ENCODE results near the gene TPRG1L. TPM values are rescaled to one million over a fixed set of nuclear protein-coding genes. Genes with fewer than 3 reads are reported as not detected.

Gene TPRG1L
- total and polyA plus RNA-seq, 4 donors, result 24.1 to 46.6 (median 32.9) TPM

DNA sequence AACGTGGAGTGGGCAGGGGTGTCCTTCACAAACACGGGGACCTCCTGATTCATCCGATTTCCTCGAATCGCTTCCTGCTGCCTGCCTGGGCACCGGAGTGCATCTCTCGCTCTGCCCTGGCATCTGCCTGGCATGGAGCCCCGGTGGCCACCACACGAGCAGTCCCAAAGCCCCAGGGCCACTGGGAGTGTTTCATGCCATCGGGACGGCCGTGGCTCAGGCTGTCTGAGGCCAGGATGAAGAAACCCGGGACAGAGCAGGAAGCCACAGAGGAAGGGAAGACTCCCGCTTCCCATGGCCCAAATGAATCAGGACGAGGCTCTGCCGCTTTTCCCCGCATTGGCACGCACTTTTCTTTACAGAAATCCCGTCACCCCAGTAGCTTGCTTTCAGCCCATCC, 45.9 kb upstream of the TPRG1L start:
- WGBS, 2 donors, result 90% methylated on average over 19 of the region's 19 CpGs
- no peak overlapping the region for H3K27ac ChIP-seq (ENCODE audit: low read depth in 1 of 2, low read length in 1 of 2)
- DNase-seq, result no peak
- H3K36me3 ChIP-seq (ENCODE audit: control insufficient read depth in 4 of 4, insufficient read depth in 4 of 4, low read length in 4 of 4), result peaks cover 0 to 4% (median 0%) of the 10 kb centered on the region in 4 donors
- no peak for ATAC-seq (ENCODE audit: insufficient read depth, low FRiP score)
- no peaks in the 10 kb centered on the region for H3K27me3 ChIP-seq (ENCODE audit: control insufficient read depth in 3 of 3, insufficient read depth in 3 of 3, low read length in 2 of 3)
- no peaks in the 10 kb centered on the region for H3K9me3 ChIP-seq (ENCODE audit: control insufficient read depth in 4 of 4, insufficient read depth in 3 of 4, low read length in 3 of 4)
- H3K9ac ChIP-seq (ENCODE audit: insufficient read depth in 1 of 2, low read length in 2 of 2), result no peak overlapping the region
- H3K4me3 ChIP-seq, result no peak overlapping the region
- H3K4me1 ChIP-seq (ENCODE audit: control insufficient read depth in 5 of 5, insufficient read depth in 5 of 5, low read length in 5 of 5), result peaks cover 0 to 53% (median 6%) of the 10 kb centered on the region in 5 donors
- TF ChIP-seq, protein P1, sequence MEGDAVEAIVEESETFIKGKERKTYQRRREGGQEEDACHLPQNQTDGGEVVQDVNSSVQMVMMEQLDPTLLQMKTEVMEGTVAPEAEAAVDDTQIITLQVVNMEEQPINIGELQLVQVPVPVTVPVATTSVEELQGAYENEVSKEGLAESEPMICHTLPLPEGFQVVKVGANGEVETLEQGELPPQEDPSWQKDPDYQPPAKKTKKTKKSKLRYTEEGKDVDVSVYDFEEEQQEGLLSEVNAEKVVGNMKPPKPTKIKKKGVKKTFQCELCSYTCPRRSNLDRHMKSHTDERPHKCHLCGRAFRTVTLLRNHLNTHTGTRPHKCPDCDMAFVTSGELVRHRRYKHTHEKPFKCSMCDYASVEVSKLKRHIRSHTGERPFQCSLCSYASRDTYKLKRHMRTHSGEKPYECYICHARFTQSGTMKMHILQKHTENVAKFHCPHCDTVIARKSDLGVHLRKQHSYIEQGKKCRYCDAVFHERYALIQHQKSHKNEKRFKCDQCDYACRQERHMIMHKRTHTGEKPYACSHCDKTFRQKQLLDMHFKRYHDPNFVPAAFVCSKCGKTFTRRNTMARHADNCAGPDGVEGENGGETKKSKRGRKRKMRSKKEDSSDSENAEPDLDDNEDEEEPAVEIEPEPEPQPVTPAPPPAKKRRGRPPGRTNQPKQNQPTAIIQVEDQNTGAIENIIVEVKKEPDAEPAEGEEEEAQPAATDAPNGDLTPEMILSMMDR (IDR thresholded peaks at IDR 0.05; ENCODE audit: control extremely low read depth, extremely low read depth), result no peak

DNA sequence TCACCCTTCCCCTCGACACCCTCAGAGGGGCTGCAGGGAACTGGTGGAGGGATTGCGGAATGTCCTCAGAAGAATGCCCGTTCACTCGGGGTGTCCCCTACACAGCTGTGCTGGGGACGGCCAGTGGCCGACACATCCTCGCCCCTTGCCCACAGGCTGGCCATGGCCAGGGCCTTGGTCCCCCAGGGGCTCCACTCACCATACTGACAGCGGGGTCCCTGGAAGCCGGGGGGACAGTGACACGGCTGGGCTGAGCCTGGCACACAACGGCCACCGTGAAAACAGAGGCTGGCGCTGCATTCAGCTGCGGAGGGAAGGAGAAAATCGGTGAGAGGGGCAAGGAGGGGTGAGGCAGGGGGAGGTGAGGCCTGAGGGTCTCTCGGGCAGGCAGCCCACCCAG, 45.2 kb upstream of the TPRG1L start:
- H3K9me3 ChIP-seq (ENCODE audit: control insufficient read depth in 4 of 4, insufficient read depth in 3 of 4, low read length in 3 of 4), result no peaks in the 10 kb centered on the region
- ATAC-seq (ENCODE audit: insufficient read depth, low FRiP score) (no peak), DNase-seq (no peak)
- peaks cover 0 to 49% (median 5%) of the 10 kb centered on the region in 5 donors for H3K4me1 ChIP-seq (ENCODE audit: control insufficient read depth in 5 of 5, insufficient read depth in 5 of 5, low read length in 5 of 5)
- TF ChIP-seq, protein P1 (IDR thresholded peaks at IDR 0.05; ENCODE audit: control extremely low read depth, extremely low read depth), result no peak
- peaks cover 0 to 4% (median 0%) of the 10 kb centered on the region in 4 donors for H3K36me3 ChIP-seq (ENCODE audit: control insufficient read depth in 4 of 4, insufficient read depth in 4 of 4, low read length in 4 of 4)
- H3K27ac ChIP-seq (ENCODE audit: low read depth in 1 of 2, low read length in 1 of 2), result no peak overlapping the region
- no peaks in the 10 kb centered on the region for H3K27me3 ChIP-seq (ENCODE audit: control insufficient read depth in 3 of 3, insufficient read depth in 3 of 3, low read length in 2 of 3)
- H3K4me3 ChIP-seq, result no peak overlapping the region
- WGBS, 2 donors, result 94 to 95% methylated on average over 15 to 16 of the region's 16 CpGs
- H3K9ac ChIP-seq (ENCODE audit: insufficient read depth in 1 of 2, low read length in 2 of 2), result no peak overlapping the region

DNA sequence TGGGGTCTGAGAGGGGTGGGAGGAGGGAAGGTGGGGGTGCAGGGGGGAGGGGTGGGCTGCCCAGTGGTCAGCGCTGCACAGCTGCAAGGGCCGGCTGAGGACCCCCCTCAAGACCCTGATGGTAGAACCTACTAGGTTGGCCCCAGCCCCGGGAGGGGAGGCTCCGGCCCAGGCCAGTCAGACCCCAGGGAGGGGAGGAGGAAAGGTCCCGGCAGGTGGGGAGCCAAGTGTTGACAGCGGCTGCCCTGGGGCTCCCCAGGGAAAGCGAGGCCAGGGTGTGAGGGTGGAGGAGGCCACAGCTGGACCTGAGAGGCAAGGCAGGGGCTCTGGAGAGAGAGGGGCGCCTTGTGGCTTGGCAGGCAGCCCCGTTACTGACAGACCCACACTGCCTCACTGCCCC, 44.6 kb upstream of the TPRG1L start:
- TF ChIP-seq, protein P1 (IDR thresholded peaks at IDR 0.05; ENCODE audit: control extremely low read depth, extremely low read depth), result no peak
- H3K4me3 ChIP-seq, result no peak overlapping the region
- 82% methylated on average over 7 to 9 of the region's 9 CpGs for WGBS, 2 donors
- H3K36me3 ChIP-seq (ENCODE audit: control insufficient read depth in 4 of 4, insufficient read depth in 4 of 4, low read length in 4 of 4), result peaks cover 0 to 4% (median 2%) of the 10 kb centered on the region in 4 donors
- H3K27ac ChIP-seq (ENCODE audit: low read depth in 1 of 2, low read length in 1 of 2), result no peak overlapping the region
- ATAC-seq (ENCODE audit: insufficient read depth, low FRiP score) (no peak), DNase-seq (no peak)
- no peaks in the 10 kb centered on the region for H3K9me3 ChIP-seq (ENCODE audit: control insufficient read depth in 4 of 4, insufficient read depth in 3 of 4, low read length in 3 of 4)
- no peak overlapping the region for H3K9ac ChIP-seq (ENCODE audit: insufficient read depth in 1 of 2, low read length in 2 of 2)
- peaks cover 0 to 49% (median 5%) of the 10 kb centered on the region in 5 donors for H3K4me1 ChIP-seq (ENCODE audit: control insufficient read depth in 5 of 5, insufficient read depth in 5 of 5, low read length in 5 of 5)
- H3K27me3 ChIP-seq (ENCODE audit: control insufficient read depth in 3 of 3, insufficient read depth in 3 of 3, low read length in 2 of 3), result no peaks in the 10 kb centered on the region
